GM04504 (cell line): ENCODE measurements around the gene CAMK2B.

ENCODE experiments used
- DNase-seq: peaks from one replicate; pipeline ENCODE4 v3.0.0-alpha.2; 2012; ENCODE audit warnings: low read depth

CAMK2B gene

GRCh38 chr7:44167920-44168319 is 157.5 kb downstream of the CAMK2B start:
- DNase-seq, result no peak
